Neuronal stem cell (in vitro differentiated cells): Measurements from ENCODE around the gene CLUH.
A peak's percentile ranks its signal among the peaks of the same experiment; 100 is the strongest.

Experiments
- DNase-seq: peaks from one replicate; pipeline ENCODE4 v3.0.0-alpha.2; 2013; ENCODE audit warnings: low spot score
- H2AFZ ChIP-seq: one replicate; pipeline ENCODE4 v1.6.1; 2013; ENCODE audit warnings: mild to moderate bottlenecking, low read length, inconsistent platforms
- H2AK5ac ChIP-seq: 2 replicates; pipeline ENCODE4 v1.6.1; 2013; ENCODE audit warnings: low read depth, mild to moderate bottlenecking, inconsistent platforms, low read length, moderate library complexity, mixed read lengths
- H2BK120ac ChIP-seq: 2 replicates; pipeline ENCODE4 v1.6.1; 2013; ENCODE audit warnings: low read depth, mild to moderate bottlenecking, inconsistent platforms, low read length, moderate library complexity, mixed read lengths
- H2BK12ac ChIP-seq: one replicate; pipeline ENCODE4 v1.6.1; 2013; ENCODE audit warnings: low read length, inconsistent platforms
- H2BK15ac ChIP-seq: 2 replicates; pipeline ENCODE4 v1.6.1; 2013; ENCODE audit warnings: mild to moderate bottlenecking, low read length, inconsistent platforms, mixed read lengths
- H2BK5ac ChIP-seq: one replicate; pipeline ENCODE4 v1.6.1; 2013; ENCODE audit warnings: inconsistent platforms, mild to moderate bottlenecking, low read length, moderate library complexity
- H3K14ac ChIP-seq: one replicate; pipeline ENCODE4 v1.6.1; 2013; ENCODE audit warnings: low read length, inconsistent platforms
- H3K18ac ChIP-seq: 2 replicates; pipeline ENCODE4 v1.6.1; 2013; ENCODE audit warnings: low read length, inconsistent platforms
- H3K23ac ChIP-seq: 2 replicates; pipeline ENCODE4 v1.6.1; 2013; ENCODE audit warnings: low read depth, mild to moderate bottlenecking, mixed read lengths, low read length, inconsistent platforms; ENCODE audit not compliant: poor library complexity
- H3K27ac ChIP-seq: replicated peaks from 3 replicates; pipeline ENCODE4 v1.5.1; 2013; ENCODE audit warnings: low read length, inconsistent platforms
- H3K27me3 ChIP-seq, 3 experiments: 2 replicates each; pipeline ENCODE4 v1.6.1; 2013; ENCODE audit warnings: low read length in 3 of 3, mild to moderate bottlenecking in 2 of 3, inconsistent platforms in 1 of 3, low read depth in 1 of 3, mixed read lengths in 1 of 3, moderate library complexity in 1 of 3; ENCODE audit not compliant: control insufficient read depth in 3 of 3, insufficient read depth in 3 of 3
- H3K36me3 ChIP-seq, 2 donors: replicated peaks in 1 of 2; 2 replicates each; pipeline ENCODE4 v1.6.1; 2013; ENCODE audit warnings: low read length in 2 of 2; ENCODE audit not compliant: control insufficient read depth in 2 of 2, insufficient read depth in 2 of 2
- H3K4ac ChIP-seq: 2 replicates; pipeline ENCODE4 v1.6.1; 2013; ENCODE audit warnings: inconsistent platforms, mild to moderate bottlenecking, low read length, moderate library complexity
- H3K4me1 ChIP-seq, 2 donors: 1 replicate in 1 of 2; 2 replicates in 1 of 2; pipeline ENCODE4 v1.6.1; 2013; ENCODE audit warnings: low read length in 2 of 2, low read depth in 1 of 2; ENCODE audit not compliant: control insufficient read depth in 2 of 2, insufficient read depth in 1 of 2
- H3K4me2 ChIP-seq: one replicate; pipeline ENCODE4 v1.6.1; 2013; ENCODE audit warnings: mild to moderate bottlenecking, low read length, inconsistent platforms; ENCODE audit not compliant: insufficient read depth, poor library complexity, severe bottlenecking
- H3K4me3 ChIP-seq, 2 donors: 2 replicates each; pipeline ENCODE4 v1.5.1; 2013; ENCODE audit warnings: low read length in 2 of 2, mild to moderate bottlenecking in 2 of 2, inconsistent platforms in 1 of 2, moderate library complexity in 1 of 2
- H3K79me1 ChIP-seq: one replicate; pipeline ENCODE4 v1.6.1; 2013; ENCODE audit warnings: low read depth, mild to moderate bottlenecking, inconsistent platforms, low read length, moderate library complexity
- H3K9ac ChIP-seq: one replicate; pipeline ENCODE4 v1.6.1; 2013; ENCODE audit warnings: mild to moderate bottlenecking, low read depth, low read length, inconsistent platforms; ENCODE audit not compliant: poor library complexity
- H3K9me3 ChIP-seq, 2 donors: replicated peaks in 1 of 2; 2 replicates each; pipeline versions ENCODE3 to v1.6.1; 2013; ENCODE audit warnings: low read length in 2 of 2, mild to moderate bottlenecking in 2 of 2, inconsistent platforms in 1 of 2, low read depth in 1 of 2, mixed read lengths in 1 of 2, moderate library complexity in 1 of 2; ENCODE audit not compliant: control insufficient read depth in 2 of 2, insufficient read depth in 1 of 2
- H4K8ac ChIP-seq: one replicate; pipeline ENCODE4 v1.6.1; 2013; ENCODE audit warnings: low read depth, mild to moderate bottlenecking, inconsistent platforms, low read length, moderate library complexity
- H4K91ac ChIP-seq: one replicate; pipeline ENCODE4 v1.6.1; 2013; ENCODE audit warnings: low read length, low read depth, mild to moderate bottlenecking, inconsistent platforms; ENCODE audit not compliant: poor library complexity
- WGBS, 2 donors: extraction: QIAGEN DNeasy Blood & Tissue Kit; methylation state at CpG; one replicate each; pipeline ENCODE4 v1.1.7; 2013; ENCODE audit warnings: missing lambda C conversion rate in 2 of 2, mixed read lengths in 1 of 2; ENCODE audit not compliant: insufficient read length in 2 of 2, insufficient replicate concordance in 1 of 2; ENCODE audit errors: extremely low coverage in 2 of 2; 5-methylcytosine and 5-hydroxymethylcytosine counted together

Gene CLUH

DNA sequence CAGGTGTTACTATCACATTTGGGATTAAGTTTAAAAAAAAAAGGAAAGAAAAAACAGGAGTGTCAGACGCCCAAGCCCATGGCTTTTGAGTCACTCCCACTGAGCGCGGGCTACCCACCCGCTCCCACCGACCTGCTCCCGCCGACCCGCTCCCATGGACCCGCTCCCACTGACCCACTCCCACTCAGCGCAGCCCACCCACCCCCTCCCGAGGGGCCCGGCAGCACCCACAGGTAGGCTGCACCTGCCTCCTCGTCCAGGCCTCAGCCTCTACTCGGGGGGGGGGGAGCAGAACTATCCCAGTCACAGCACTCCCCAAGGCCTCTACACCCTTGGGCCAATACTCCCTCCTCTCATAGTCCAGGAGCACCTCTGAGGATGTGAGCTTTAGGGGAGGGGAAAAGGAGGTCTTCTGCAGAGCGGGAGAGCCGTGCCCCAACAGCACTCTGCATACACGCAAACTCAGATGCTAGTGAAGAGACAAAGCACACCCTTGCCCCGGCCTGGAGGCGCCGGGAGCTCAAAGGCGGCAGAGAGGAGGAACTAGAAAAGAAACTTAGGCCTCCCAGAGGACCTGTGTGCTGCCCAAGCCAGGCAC lies 2.9 kb downstream of the CLUH start:
- Histone ChIP-seq H4K91ac (no peak overlapping the region), H3K18ac (no peak overlapping the region), H3K36me3 (peaks cover 0 to 5% of the 10 kb centered on the region in 2 donors), H2AK5ac (no peak overlapping the region), H3K14ac (no peak overlapping the region), H3K4me1 (peaks cover 16 to 22% of the 10 kb centered on the region in 2 donors), H3K23ac (no peak overlapping the region), H2AFZ (no peak overlapping the region), H2BK120ac (peak overlapping the region; percentile 81), H2BK5ac (peak overlapping the region; percentile 24), H3K27ac (no peak overlapping the region), H3K9ac (no peak overlapping the region), H2BK12ac (no peak overlapping the region), H3K4me2 (no peak overlapping the region), H3K4ac (no peak overlapping the region), H2BK15ac (peak overlapping the region; percentile 49), H3K27me3 (no peaks in the 10 kb centered on the region), H3K79me1 (peaks cover 32% of the 10 kb centered on the region), H3K9me3 (no peaks in the 10 kb centered on the region), H3K4me3 (no peak overlapping the region), H4K8ac (no peak overlapping the region)
- WGBS, 2 donors, result no CpG with 5 or more reads among the region's 21 CpGs
- no peak for DNase-seq

DNA sequence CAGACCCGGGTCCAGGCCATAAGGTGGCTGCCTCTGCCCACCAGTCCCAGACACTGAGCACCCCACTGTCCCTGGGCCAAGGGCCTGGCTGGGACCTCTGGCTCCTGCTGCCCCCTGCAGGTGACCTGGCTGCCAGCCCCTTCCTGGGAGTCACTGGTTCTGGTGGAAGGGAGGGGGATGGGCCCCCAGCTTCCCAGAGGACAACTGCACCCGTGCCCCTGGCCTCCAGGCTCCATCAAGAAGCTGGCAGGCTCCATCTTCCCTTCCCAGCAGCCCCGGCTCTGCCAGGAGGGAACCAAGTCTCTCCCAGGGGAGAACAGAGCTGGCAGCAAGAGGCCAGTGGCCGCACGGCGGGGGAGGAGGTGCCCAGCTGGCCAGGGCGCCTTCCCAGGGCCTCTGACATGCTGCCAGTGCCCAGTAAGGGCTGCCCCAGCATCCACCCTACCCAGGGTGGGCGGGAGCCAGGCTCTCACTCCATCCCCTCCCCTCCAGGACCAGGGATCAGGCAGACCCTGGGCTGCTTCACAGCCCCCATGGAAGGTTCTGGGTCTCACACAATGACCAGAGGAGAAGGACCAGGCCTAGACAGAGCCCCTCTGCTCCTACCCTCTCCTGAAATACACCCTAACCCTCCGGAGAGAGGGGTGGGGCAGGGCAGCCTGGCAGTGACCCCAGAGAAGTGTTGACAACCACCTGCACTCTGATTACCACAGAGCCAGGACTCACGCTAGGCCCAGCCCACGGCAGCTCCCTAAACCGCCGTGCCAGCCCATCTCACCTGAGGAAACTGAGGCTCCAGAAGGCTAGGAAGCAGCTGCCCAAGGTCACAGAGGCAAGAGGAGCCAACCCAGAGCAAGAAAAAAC lies 3.6 kb downstream of the CLUH start:
- peak overlapping the region; percentile 84 for H2AK5ac ChIP-seq
- DNase-seq, result no peak

DNA sequence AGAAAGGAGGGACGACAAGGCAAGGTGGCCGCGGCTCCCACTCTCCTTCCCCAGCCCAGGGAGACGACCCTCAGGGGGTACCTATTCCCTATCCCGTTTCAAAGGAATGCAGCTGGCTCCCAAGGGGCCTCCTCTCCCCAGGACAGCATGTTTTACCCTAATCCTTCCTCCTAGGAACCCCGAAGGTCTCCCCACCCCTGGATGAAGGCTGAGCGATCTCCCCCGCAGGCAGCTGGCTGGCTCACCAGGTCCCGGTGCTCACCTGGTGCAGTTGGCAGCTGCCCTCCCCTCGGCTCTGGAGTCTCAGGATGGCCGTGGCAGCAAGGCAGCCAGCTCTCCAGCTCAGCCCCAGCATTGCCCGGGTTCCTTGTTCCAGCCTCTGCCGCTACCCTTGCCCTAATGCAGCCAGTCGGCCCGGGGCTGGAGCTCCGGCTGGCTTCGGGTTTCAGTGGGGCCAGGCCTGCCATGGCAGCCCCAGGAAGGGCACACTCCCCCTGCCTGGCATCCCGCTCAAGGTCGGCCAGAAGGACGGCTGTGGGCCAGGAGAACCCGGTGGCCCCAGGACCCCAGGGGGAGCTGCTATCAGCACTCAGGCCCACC lies 4.6 kb downstream of the CLUH start:
- Histone ChIP-seq H3K4me3 (no peak overlapping the region), H3K23ac (peak overlapping the region; percentile 31), H3K4me1 (peaks cover 13 to 21% of the 10 kb centered on the region in 2 donors), H3K4ac (no peak overlapping the region), H4K91ac (no peak overlapping the region), H3K9ac (peak overlapping the region; percentile 44), H3K79me1 (peaks cover 34% of the 10 kb centered on the region), H2BK120ac (no peak overlapping the region), H2AFZ (no peak overlapping the region), H2BK5ac (no peak overlapping the region), H3K36me3 (peaks cover 8 to 20% of the 10 kb centered on the region in 2 donors), H2AK5ac (no peak overlapping the region), H3K9me3 (peaks cover 0 to 2% of the 10 kb centered on the region in 2 donors), H2BK12ac (no peak overlapping the region), H3K27ac (no peak overlapping the region), H3K27me3 (no peaks in the 10 kb centered on the region), H3K4me2 (no peak overlapping the region), H2BK15ac (no peak overlapping the region), H3K18ac (peak overlapping the region; percentile 38), H4K8ac (no peak overlapping the region), H3K14ac (no peak overlapping the region)
- WGBS, 2 donors, result no CpG with 5 or more reads among the region's 21 CpGs
- DNase-seq, result no peak

More for the DNA sequence above, 3.6 kb downstream of the CLUH start:
- Histone ChIP-seq H2BK5ac (peak overlapping the region; percentile 24), H3K4me2 (no peak overlapping the region), H2AFZ (no peak overlapping the region), H3K18ac (no peak overlapping the region), H3K4me1 (peaks cover 16 to 22% of the 10 kb centered on the region in 2 donors), H3K79me1 (peaks cover 34% of the 10 kb centered on the region), H2BK15ac (peak overlapping the region; percentile 2), H4K8ac (no peak overlapping the region), H3K36me3 (peaks cover 4 to 12% of the 10 kb centered on the region in 2 donors), H3K27me3 (no peaks in the 10 kb centered on the region), H4K91ac (no peak overlapping the region), H3K4me3 (no peak overlapping the region), H3K4ac (no peak overlapping the region), H2BK120ac (peak overlapping the region; percentile 81), H3K14ac (no peak overlapping the region), H3K9me3 (peaks cover 0 to 2% of the 10 kb centered on the region in 2 donors), H3K23ac (peak overlapping the region; percentile 65), H2BK12ac (no peak overlapping the region), H3K27ac (no peak overlapping the region), H3K9ac (no peak overlapping the region)
- WGBS, 2 donors, result no CpG with 5 or more reads among the region's 13 CpGs
